IPS DF 19.7 (cell line): ENCODE data around the gene CEACAM8.
"Not testable (repeated sequence)": the region's sequence is repeated elsewhere in the genome, so short reads cannot be mapped to it uniquely, and the experiment has no call there.

Experiments used
- DNase-seq: peaks from one replicate; pipeline ENCODE4 v3.0.0-alpha.2; 2013; ENCODE audit warnings: low read depth, low spot score

Gene CEACAM8

DNA sequence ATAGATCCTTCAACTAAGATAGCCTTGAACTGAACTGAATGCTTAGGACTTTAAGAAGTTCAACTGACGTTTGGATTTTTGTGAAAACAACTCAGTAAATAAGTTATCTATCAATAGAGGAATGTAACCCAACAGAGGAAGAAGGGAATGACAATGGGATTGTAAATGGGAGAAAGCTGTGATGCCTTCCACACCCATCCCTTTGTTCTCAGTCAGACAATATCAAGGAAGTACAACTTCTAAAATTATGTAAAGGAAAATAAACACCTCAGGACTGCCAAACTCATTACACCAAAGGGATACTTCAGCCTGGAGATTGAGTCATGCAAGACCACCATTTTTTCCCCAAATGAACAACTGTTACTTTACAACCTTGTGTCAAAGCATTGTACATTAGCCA is 21.1 kb downstream of the CEACAM8 start:
- no peak for DNase-seq

DNA sequence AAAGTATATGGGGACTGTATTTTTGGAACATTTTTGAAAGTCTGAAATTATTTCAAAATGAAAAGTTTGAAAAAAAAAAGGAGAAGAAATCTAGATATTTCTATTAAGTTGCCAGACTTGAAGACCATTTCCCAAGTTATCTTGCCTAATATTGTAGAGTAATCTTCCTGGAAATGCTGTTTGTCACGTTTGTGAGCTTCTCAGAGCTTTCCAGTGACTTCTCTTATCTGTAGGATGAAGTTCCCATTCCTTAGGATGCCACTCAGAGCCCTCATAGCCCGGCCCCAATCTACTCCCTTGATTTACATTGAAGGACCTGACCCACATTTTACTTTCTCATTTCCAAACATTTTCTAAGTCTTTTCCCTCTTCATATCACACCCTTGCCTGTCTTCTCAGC is 23.6 kb downstream of the CEACAM8 start:
- no peak for DNase-seq

DNA sequence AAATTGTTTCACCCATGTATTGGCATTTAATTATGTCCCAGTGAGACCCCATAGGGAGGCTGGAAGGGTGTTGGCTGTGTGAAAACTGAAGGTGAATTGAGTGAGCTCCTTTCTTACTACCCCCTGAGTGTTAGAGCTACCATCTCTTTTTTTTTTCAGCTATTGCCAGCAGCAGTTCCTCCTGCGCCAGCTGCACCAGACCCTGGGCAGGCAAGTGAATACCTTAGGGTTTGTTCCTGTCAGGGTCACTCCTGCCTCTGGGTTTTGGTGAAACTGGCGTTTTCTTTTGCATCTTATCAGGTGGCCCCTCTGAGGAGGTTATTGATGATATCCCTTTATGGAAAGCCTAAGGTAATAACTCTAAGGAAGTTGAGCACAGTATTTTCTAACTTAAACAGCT is 25.5 kb downstream of the CEACAM8 start:
- DNase-seq: no peak

GRCh38 chr19:42568006-42568405 is 26.7 kb downstream of the CEACAM8 start:
- DNase-seq: no peak

- DNase-seq: no peak
These were observed 27.2 kb downstream of the CEACAM8 start for GRCh38 chr19:42567567-42567966.

DNA sequence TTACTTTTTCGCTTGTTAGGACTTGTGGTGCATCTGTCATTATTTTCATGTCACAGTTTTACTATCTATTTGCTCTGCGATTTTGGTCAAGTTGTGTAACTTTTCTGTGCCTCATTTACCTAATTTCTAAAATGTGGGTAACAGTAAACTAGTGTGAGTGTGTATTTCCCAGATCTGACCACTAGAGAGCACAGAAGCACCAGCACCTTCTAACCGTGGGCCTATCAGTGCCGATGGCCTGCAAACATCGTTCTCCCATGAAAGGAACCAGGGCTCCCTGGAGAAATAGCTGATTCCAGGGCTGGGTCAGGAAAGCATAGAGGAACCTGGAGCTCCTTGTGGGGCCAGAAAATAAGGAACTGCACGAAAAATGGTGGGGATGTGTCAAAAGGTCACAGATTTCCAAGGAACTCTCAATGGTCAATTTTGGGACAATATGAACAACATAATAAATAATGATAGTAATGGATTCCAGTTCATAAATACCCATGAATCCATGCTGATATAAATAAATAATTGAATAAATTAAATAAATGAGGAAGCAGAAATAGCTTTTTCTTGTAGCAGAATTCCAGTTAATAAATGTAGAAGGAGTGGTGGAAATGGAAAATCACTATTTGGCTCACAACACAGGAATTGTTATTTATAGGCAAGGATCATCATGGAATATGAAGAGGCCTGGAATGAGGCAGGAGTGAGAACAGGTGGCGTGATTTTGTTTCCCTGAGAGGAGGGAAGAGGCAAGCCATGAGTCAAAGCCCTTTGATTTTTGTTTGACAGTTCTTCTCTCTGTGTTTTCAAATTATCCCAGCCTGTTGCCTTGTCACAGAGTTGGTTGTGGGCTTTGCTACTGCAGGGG is 31.1 kb downstream of the CEACAM8 start:
- DNase-seq: no peak

GRCh38 chr19:42561512-42561911 is 33.2 kb downstream of the CEACAM8 start:
- DNase-seq: no peak

DNA sequence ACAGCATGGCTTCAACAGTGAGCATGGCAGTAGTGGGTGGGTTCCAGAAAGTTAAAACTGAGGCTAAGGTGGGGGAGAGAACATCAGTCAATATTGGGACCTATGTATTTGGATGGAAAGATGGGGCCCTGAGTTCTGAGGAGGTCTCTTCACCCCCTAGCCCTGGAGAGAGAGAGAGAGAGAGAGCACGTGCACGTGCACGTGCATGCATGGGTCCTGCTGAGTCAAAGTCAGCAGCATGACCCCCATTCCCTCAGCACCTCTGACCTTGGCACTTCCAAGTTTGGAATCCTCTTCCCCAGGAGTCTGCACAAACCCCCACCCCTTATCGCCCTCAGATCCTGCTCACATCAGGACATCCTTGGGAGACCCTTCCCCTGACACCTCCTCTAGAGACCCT is 34.0 kb downstream of the CEACAM8 start:
- DNase-seq: no peak

DNA sequence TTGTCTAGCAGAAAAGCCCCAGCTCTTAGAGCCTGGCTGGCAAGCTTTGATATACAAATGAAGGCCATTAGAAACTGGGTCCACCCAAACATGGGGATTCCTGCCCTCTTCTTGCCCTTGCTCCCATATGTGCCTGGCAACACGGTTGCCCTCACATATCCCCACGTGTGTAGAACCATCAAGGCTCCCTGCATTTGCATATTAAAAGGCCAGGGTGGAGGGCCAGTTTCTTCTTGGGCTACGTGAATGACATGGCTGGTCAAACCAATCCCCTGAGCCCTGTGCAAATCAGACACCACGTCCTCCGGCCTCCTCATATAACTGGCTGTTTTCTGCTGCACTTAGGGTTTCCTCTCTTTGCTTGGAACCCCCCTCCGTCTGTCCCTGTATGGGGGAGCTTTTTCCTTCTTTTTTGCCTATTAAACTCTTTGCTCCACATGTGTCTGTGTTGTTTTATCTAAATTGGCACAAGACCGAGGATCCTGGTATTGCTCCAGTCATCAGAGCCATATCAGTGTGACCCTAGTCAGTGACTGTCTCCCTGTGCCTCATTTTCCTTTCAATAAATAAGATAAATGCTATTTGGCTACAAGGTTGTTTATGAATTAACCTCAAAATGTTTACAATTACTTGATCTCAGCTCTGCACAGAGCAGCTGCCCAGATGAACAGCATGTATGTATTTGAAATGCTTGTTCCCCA is 36.1 kb downstream of the CEACAM8 start:
- no peak for DNase-seq

DNA sequence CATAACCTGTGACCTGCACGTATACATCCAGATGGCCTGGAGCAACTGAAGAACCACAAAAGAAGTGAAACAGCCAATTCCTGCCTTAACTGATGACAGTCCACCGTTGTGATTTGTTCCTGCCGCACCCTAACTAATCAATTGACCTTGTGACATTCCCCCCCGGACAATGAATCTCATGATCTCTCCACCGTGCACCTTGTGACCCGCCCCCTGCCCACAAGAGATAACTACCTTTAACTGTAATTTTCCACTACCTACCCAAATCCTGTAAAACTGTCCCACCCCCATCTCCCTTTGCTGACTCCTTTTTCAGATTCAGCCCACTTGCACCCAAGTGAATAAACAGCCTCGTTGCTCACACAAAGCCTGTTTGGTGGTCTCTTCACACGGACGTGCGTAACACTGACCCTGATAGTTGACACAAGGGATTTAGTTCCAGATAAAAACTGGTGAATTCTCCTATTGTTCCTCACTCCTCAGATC is 37.3 kb downstream of the CEACAM8 start:
- DNase-seq: not testable (repeated sequence)

GRCh38 chr19:42555801-42556200 is 38.9 kb downstream of the CEACAM8 start:
- no peak for DNase-seq

- no peak for DNase-seq
These were observed 39.4 kb downstream of the CEACAM8 start for GRCh38 chr19:42555317-42555716.

DNA sequence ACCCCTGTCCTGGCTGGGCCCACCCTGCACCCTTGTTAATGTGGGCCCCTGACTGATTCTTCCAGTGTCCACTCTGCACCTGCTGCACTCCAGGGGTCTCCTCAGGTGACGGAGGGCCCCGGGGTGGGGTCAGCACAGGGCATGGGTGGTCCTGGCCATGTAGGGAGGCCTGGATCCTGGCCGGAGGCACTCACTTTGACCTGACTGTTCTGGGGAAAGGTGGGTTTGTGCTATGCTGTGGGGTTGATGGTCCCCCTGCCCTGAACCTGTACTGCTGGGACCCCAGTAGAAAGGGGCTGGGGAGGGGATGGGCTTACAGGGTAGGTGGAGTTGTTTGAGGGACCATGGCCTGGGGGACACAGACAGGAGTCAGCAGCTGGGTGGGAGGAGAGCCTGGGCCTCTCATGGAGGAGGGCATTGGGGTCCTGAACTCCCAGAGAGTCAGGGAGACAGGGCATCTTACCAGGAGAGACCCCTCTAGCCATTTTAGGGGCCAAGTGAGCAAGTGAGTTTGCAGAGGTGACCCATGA is 40.6 kb downstream of the CEACAM8 start:
- no peak for DNase-seq

GRCh38 chr19:42553292-42554045 is 41.3 kb downstream of the CEACAM8 start:
- no peak for DNase-seq

DNA sequence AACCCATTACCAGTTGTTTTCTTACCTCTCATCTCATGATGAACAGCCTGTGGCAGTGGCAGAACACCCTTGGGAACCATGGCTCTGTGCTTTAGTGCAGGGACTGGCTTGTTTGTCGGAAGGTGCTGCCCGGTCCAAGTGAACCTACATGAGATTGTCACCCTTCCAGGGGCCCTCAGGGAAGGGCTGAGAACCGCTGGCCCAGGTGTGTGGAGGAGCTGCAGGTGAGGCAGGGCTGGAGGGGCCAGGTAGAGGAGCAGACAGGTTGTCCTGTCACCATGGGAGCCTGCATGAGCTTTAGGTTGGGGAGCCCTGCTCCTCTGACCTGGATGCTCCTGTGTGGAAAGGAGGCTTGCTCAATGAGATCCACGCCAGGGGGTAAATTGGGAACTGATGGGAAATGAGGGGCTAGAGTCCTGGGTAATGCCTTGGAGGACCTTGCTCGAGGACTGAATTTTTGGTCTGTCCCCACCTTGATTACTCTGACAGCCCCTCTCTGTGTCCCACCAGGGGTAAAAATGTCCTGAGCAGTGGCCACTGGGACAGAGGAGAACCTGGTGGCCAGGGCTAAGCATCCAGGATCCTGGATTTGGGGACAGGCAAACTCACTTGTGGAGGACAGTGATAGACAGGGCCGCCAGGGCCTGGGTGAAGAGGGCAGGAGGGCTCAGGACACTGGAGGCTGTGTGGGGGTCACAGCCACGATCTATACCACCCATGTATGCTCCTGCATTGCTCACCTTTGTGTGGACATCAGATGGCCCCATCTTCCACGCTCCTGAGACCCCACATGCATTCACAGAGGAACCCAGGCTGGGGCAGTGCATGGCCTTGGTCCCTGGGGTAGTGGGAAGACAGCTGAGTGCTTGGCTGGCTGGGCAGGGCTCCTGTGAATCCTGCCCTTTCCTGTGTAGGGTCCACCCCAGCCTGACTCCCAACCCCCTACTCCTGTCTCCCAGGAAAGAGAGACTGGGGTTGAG is 42.3 kb downstream of the CEACAM8 start:
- DNase-seq: no peak

DNA sequence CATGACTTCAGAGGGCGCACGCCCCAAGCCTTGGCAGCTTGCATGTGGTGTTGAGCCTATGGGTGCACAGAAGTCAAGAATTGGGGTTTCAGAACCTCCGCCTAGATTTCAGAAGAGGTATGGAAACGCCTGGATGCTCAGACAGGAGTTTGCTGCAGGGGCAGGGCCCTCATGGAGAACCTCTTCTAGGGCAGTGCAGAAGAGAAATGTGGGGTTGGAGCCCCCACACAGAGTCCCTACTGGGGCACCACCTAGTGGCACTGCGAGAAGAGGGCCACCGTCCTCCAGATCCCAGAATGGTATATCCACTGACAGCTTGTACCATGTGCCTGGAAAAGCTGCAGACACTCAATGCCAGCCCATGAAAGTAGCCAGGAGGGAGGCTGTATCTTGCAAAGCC is 44.2 kb downstream of the CEACAM8 start:
- DNase-seq: not testable (repeated sequence)

- DNase-seq: not testable (repeated sequence)
These were observed 45.7 kb downstream of the CEACAM8 start for GRCh38 chr19:42549067-42549466.

DNA sequence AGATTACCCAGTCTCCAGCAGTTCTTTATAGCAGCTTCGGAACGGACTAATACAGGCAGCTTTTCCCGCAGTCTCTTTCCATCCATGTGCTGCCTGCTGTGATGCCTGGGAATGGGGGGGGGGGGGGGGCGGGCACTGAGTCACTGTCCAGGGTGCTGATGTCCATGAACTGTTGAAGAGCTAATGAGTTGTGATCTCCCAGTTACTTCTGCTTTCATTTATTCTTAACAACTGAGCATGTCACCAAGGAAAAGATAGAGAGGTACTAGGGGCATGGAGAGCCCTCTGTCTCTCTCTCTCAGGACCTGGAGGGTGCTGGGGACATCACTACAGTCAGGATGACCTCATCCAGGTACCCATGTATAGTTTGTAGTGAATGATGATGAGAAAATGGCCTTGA is 46.2 kb downstream of the CEACAM8 start:
- DNase-seq: no peak

DNA sequence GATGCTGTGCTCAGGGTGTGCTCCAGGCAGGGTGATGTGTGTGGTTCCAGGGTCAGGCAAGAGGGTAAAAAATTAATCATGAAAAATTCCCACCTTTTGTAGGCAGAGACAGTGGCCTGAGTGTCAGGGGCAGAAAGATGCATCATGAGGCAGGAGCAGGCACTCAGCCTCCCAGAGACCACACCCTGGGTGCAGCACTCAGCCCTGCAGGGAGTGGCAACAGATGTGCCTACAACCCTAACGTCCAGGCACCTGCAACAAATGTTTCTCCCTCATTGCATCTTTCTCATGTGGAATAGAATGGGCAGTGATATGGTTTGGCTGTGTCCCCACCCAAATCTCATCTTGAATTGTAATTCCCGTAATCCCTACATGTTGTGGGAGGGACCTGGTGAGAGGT is 46.8 kb downstream of the CEACAM8 start:
- no peak for DNase-seq

GRCh38 chr19:42546831-42547500 is 47.8 kb downstream of the CEACAM8 start:
- no peak for DNase-seq
